HEK293 (cell line): ENCODE measurements around the gene TRAF3.

Experiments used
- CTCF ChIA-PET: fragments of 350-600 bp; formaldehyde crosslinking; extraction: SDS; loops from one replicate; lab custom pipeline; 2021; ENCODE audit warnings: antibody characterized with exemption; lab: Yijun Ruan, JAX
- POLR2A ChIA-PET: fragments of 300-600 bp; formaldehyde crosslinking; extraction: SDS; loops from one replicate; lab custom pipeline; 2020; ENCODE audit warnings: antibody characterized with exemption, inconsistent platforms; lab: Yijun Ruan, JAX
- H3K27ac ChIP-seq: fragments of 200-500 bp; sonication (Bioruptor generic); 2 replicates; pipeline ENCODE4 v1.5.1; 2014; ENCODE audit warnings: low read depth, low read length, control low read depth, inconsistent platforms; ENCODE audit errors: extremely low read depth
- H3K36me3 ChIP-seq, 2 experiments: fragments of 200-500 bp in 1 of 2; sonication (Bioruptor generic) in 1 of 2; 1 replicate in 1 of 2; 2 replicates in 1 of 2; pipeline ENCODE4 v1.5.1; 2014 to 2017; ENCODE audit warnings: inconsistent platforms in 2 of 2, low read length in 2 of 2; ENCODE audit not compliant: control insufficient read depth in 2 of 2, insufficient read depth in 1 of 2
- H3K4me1 ChIP-seq: fragments of 200-500 bp; sonication (Bioruptor generic); 2 replicates; pipeline ENCODE4 v1.5.1; 2014; ENCODE audit warnings: mild to moderate bottlenecking, low read length, inconsistent platforms; ENCODE audit not compliant: control insufficient read depth, insufficient read depth
- H3K4me3 ChIP-seq: 2 replicates; pipeline ENCODE4 v1.5.1; 2011; ENCODE audit warnings: low read depth, mild to moderate bottlenecking, control low read depth, low read length, moderate library complexity
- H3K9me3 ChIP-seq: fragments of 200-500 bp; sonication (Bioruptor generic); 2 replicates; pipeline ENCODE4 v1.5.1; 2014; ENCODE audit warnings: low read depth, low read length, inconsistent platforms; ENCODE audit not compliant: control insufficient read depth, insufficient read depth
- AEBP2 ChIP-seq: fragments of 450-650 bp; formaldehyde crosslinking; IDR thresholded peaks from 2 replicates; pipeline ENCODE4 v1.5.1; 2016; ENCODE audit warnings: missing biosample characterization, missing genetic modification characterization, borderline replicate concordance
- HOXA7 ChIP-seq: sonication (generic); formaldehyde crosslinking; IDR thresholded peaks from 2 replicates; pipeline ENCODE4 v1.8.1; 2022; ENCODE audit warnings: missing genetic modification reagents, borderline replicate concordance
- HOXC10 ChIP-seq: sonication (generic); formaldehyde crosslinking; IDR thresholded peaks from 2 replicates; pipeline ENCODE4 v1.8.1; 2023; ENCODE audit warnings: mild to moderate bottlenecking, missing genetic modification reagents
- MZF1 ChIP-seq: fragments of 450-650 bp; formaldehyde crosslinking; IDR thresholded peaks from 2 replicates; pipeline ENCODE4 v1.5.1; 2017; ENCODE audit warnings: missing biosample characterization, missing genetic modification characterization, borderline replicate concordance
- PBX3 ChIP-seq: sonication (generic); formaldehyde crosslinking; IDR thresholded peaks from 2 replicates; pipeline ENCODE4 v1.8.1; 2022; ENCODE audit warnings: mild to moderate bottlenecking, moderate library complexity, missing genetic modification reagents
- SCRT1 ChIP-seq: fragments of 450-650 bp; formaldehyde crosslinking; IDR thresholded peaks from 2 replicates; pipeline ENCODE4 v1.5.1; 2016; ENCODE audit warnings: missing biosample characterization, missing genetic modification characterization, borderline replicate concordance
- TCF7L2 ChIP-seq: IDR thresholded peaks from 2 replicates; pipeline ENCODE4 v1.6.1; 2011; ENCODE audit warnings: low read depth, mild to moderate bottlenecking, inconsistent platforms, low read length, moderate library complexity, borderline replicate concordance
- TRIM28 ChIP-seq: IDR thresholded peaks from 2 replicates; pipeline ENCODE4 v1.6.1; 2011; ENCODE audit warnings: low read length, control low read depth, borderline replicate concordance
- ZBTB17 ChIP-seq: fragments of 450-650 bp; formaldehyde crosslinking; IDR thresholded peaks from 2 replicates; pipeline ENCODE4 v1.5.1; 2016; ENCODE audit warnings: missing biosample characterization, missing genetic modification characterization
- ZFP3 ChIP-seq: fragments of 450-650 bp; formaldehyde crosslinking; IDR thresholded peaks from 2 replicates; pipeline ENCODE4 v1.5.1; 2016; ENCODE audit warnings: low read depth, missing biosample characterization, missing genetic modification characterization
- ZNF133 ChIP-seq: fragments of 450-650 bp; formaldehyde crosslinking; IDR thresholded peaks from 2 replicates; pipeline ENCODE4 v1.5.1; 2016; ENCODE audit warnings: missing biosample characterization, missing genetic modification characterization
- ZNF221 ChIP-seq: fragments of 450-650 bp; formaldehyde crosslinking; IDR thresholded peaks from 2 replicates; pipeline ENCODE4 v1.5.1; 2017; ENCODE audit warnings: missing biosample characterization, missing genetic modification characterization, borderline replicate concordance
- ZNF24 ChIP-seq: fragments of 450-650 bp; formaldehyde crosslinking; IDR thresholded peaks from 2 replicates; pipeline ENCODE4 v1.5.1; 2016; ENCODE audit warnings: missing biosample characterization, missing genetic modification characterization
- ZNF248 ChIP-seq: fragments of 450-650 bp; formaldehyde crosslinking; IDR thresholded peaks from 2 replicates; pipeline ENCODE4 v1.5.1; 2017; ENCODE audit warnings: missing biosample characterization, missing genetic modification characterization
- ZNF26 ChIP-seq: fragments of 450-650 bp; formaldehyde crosslinking; IDR thresholded peaks from 2 replicates; pipeline ENCODE4 v1.5.1; 2016; ENCODE audit warnings: missing biosample characterization, missing genetic modification characterization
- ZNF311 ChIP-seq: fragments of 450-650 bp; formaldehyde crosslinking; IDR thresholded peaks from 2 replicates; pipeline ENCODE4 v1.5.1; 2017; ENCODE audit warnings: missing biosample characterization, missing genetic modification characterization, borderline replicate concordance
- ZNF341 ChIP-seq: fragments of 450-650 bp; formaldehyde crosslinking; IDR thresholded peaks from 2 replicates; pipeline ENCODE4; 2016; ENCODE audit warnings: low read depth, missing biosample characterization, missing genetic modification characterization
- ZNF37A ChIP-seq: fragments of 450-650 bp; IDR thresholded peaks from 2 replicates; pipeline ENCODE4 v1.5.1; 2018; ENCODE audit warnings: missing biosample characterization, missing genetic modification characterization
- ZNF416 ChIP-seq: fragments of 450-650 bp; formaldehyde crosslinking; IDR thresholded peaks from 2 replicates; pipeline ENCODE4 v1.5.1; 2016; ENCODE audit warnings: missing biosample characterization, missing genetic modification characterization
- ZNF473 ChIP-seq: fragments of 450-650 bp; formaldehyde crosslinking; IDR thresholded peaks from 2 replicates; pipeline ENCODE4 v1.5.1; 2017; ENCODE audit warnings: missing biosample characterization, missing genetic modification characterization
- ZNF544 ChIP-seq: fragments of 450-650 bp; formaldehyde crosslinking; IDR thresholded peaks from 2 replicates; pipeline ENCODE4 v1.5.0; 2017; ENCODE audit warnings: missing biosample characterization, missing genetic modification characterization
- ZNF560 ChIP-seq: fragments of 450-650 bp; formaldehyde crosslinking; IDR thresholded peaks from 2 replicates; pipeline ENCODE4 v1.5.1; 2017; ENCODE audit warnings: missing biosample characterization, missing genetic modification characterization, borderline replicate concordance
- ZNF596 ChIP-seq: fragments of 450-650 bp; IDR thresholded peaks from 2 replicates; pipeline ENCODE4 v1.5.0; 2018; ENCODE audit warnings: missing biosample characterization, mild to moderate bottlenecking, missing genetic modification characterization, moderate library complexity
- ZNF610 ChIP-seq: fragments of 450-650 bp; formaldehyde crosslinking; IDR thresholded peaks from 2 replicates; pipeline ENCODE4 v1.5.1; 2016; ENCODE audit warnings: missing biosample characterization, missing genetic modification characterization, borderline replicate concordance
- ZNF629 ChIP-seq: fragments of 450-650 bp; formaldehyde crosslinking; IDR thresholded peaks from 2 replicates; pipeline ENCODE4 v1.5.1; 2017; ENCODE audit warnings: missing biosample characterization, missing genetic modification characterization
- ZNF645 ChIP-seq: fragments of 450-650 bp; formaldehyde crosslinking; IDR thresholded peaks from 2 replicates; pipeline ENCODE4; 2016; ENCODE audit warnings: missing biosample characterization, missing genetic modification characterization
- ZNF76 ChIP-seq: fragments of 450-650 bp; formaldehyde crosslinking; IDR thresholded peaks from 2 replicates; pipeline ENCODE4; 2016; ENCODE audit warnings: low read depth, missing biosample characterization, missing genetic modification characterization, borderline replicate concordance
- ZSCAN16 ChIP-seq: fragments of 450-650 bp; formaldehyde crosslinking; IDR thresholded peaks from 2 replicates; pipeline ENCODE4 v1.5.1; 2016; ENCODE audit warnings: missing biosample characterization, missing genetic modification characterization

TRAF3 gene

GRCh38 chr14:102831163-102831804 is 54.0 kb downstream of the TRAF3 start:
- TF ChIP-seq ZNF473 (tag by site-specific recombination) (no peak), ZNF341 (no peak), ZNF629 (no peak), ZNF596 (tag by site-specific recombination) (no peak), SCRT1 (tag by site-specific recombination) (no peak), AEBP2 (no peak), ZNF311 (tag by site-specific recombination) (no peak), HOXC10 (CRISPR knock-in tag) (no peak), PBX3 (CRISPR knock-in tag) (no peak), ZNF76 (tag by site-specific recombination) (no peak), MZF1 (tag by site-specific recombination) (no peak), ZNF544 (no peak), ZNF560 (tag by site-specific recombination) (no peak)
- POLR2A ChIA-PET, result no interaction called here
- 0 out of 2 replicates have a peak, but pooled peaks cover 3% of the 10 kb centered on the region for H3K4me1 ChIP-seq
- no peak overlapping the region for H3K4me3 ChIP-seq
- no peaks in the 10 kb centered on the region for H3K9me3 ChIP-seq
- peaks cover 0 to 13% of the 10 kb centered on the region in 2 experiments; a peak in 2 of 3 replicates for H3K36me3 ChIP-seq
- no peak overlapping the region for H3K27ac ChIP-seq
- CTCF ChIA-PET, result interaction anchor here (0.5 kb wide), 1 partner anchor 99 kb away, joined by 4 read pairs; no protein-coding TSS in a partner anchor

- Histone ChIP-seq H3K27ac (no peak overlapping the region), H3K36me3 (peaks cover 0 to 13% of the 10 kb centered on the region in 2 experiments; a peak in 2 of 3 replicates), H3K4me1 (0 out of 2 replicates have a peak, but pooled peaks cover 3% of the 10 kb centered on the region), H3K9me3 (no peaks in the 10 kb centered on the region), H3K4me3 (no peak overlapping the region)
- TF ChIP-seq ZNF416 (tag by site-specific recombination) (no peak), HOXA7 (no peak), ZNF37A (no peak), TCF7L2 (no peak)
- POLR2A ChIA-PET, result no interaction called here
- CTCF ChIA-PET, result no interaction called here
Measured at GRCh38 chr14:102833341-102833740, 56.1 kb downstream of the TRAF3 start.

- no peak overlapping the region for H3K27ac ChIP-seq
- CTCF ChIA-PET, result no interaction called here
- peaks cover 0 to 13% of the 10 kb centered on the region in 2 experiments; a peak in 2 of 3 replicates for H3K36me3 ChIP-seq
- POLR2A ChIA-PET, result interaction anchor here (0.7 kb wide), 1 partner anchor 370 kb away, joined by 7 read pairs; no protein-coding TSS in a partner anchor
- H3K4me3 ChIP-seq, result no peak overlapping the region
- H3K4me1 ChIP-seq, result 0 out of 2 replicates have a peak, but pooled peaks cover 2% of the 10 kb centered on the region
- no peaks in the 10 kb centered on the region for H3K9me3 ChIP-seq
- TF ChIP-seq ZSCAN16 (no peak), ZNF645 (tag by site-specific recombination) (no peak), ZNF610 (tag by site-specific recombination) (no peak), ZNF24 (tag by site-specific recombination) (no peak), ZNF26 (tag by site-specific recombination) (no peak), ZFP3 (tag by site-specific recombination) (no peak), ZNF133 (no peak), ZNF221 (no peak), ZNF248 (tag by site-specific recombination) (no peak), TRIM28 (no peak), ZBTB17 (no peak)
Measured at GRCh38 chr14:102833991-102834390, 56.7 kb downstream of the TRAF3 start.
